H9 (cell line): ENCODE data around the gene NCAM1. TPM values are rescaled to one million over a fixed set of nuclear protein-coding genes. Genes with fewer than 3 reads are reported as not detected.

Experiments used
- DNase-seq: peaks from one replicate; pipeline ENCODE4 v3.0.0-alpha.2; 2017
- H2AFZ ChIP-seq: one replicate; pipeline ENCODE4 v1.6.1; 2013; ENCODE audit warnings: mild to moderate bottlenecking, low read length, control low read depth, moderate library complexity
- H2AK5ac ChIP-seq: 2 replicates; pipeline ENCODE4 v1.6.1; 2013; ENCODE audit warnings: low read length, control low read depth, mixed read lengths; ENCODE audit not compliant: insufficient read length
- H2BK120ac ChIP-seq: one replicate; pipeline ENCODE4 v1.6.1; 2013; ENCODE audit warnings: low read depth, mild to moderate bottlenecking, low read length, control low read depth, inconsistent platforms; ENCODE audit not compliant: poor library complexity, severe bottlenecking
- H2BK12ac ChIP-seq: 2 replicates; pipeline ENCODE4 v1.6.1; 2013; ENCODE audit warnings: low read length, control low read depth, mixed read lengths, low read depth; ENCODE audit not compliant: insufficient read length
- H2BK15ac ChIP-seq: 2 replicates; pipeline ENCODE4 v1.6.1; 2013; ENCODE audit warnings: low read depth, low read length, control low read depth
- H2BK20ac ChIP-seq: one replicate; pipeline ENCODE4 v1.6.1; 2013; ENCODE audit warnings: low read depth, mild to moderate bottlenecking, low read length, control low read depth, inconsistent platforms; ENCODE audit not compliant: poor library complexity, severe bottlenecking
- H2BK5ac ChIP-seq: 2 replicates; pipeline ENCODE4 v1.6.1; 2013; ENCODE audit warnings: low read length, control low read depth, mixed read lengths; ENCODE audit not compliant: insufficient read length
- H3K14ac ChIP-seq: 2 replicates; pipeline ENCODE4 v1.6.1; 2013; ENCODE audit warnings: low read length, control low read depth; ENCODE audit not compliant: insufficient read depth
- H3K18ac ChIP-seq: 2 replicates; pipeline ENCODE4 v1.6.1; 2013; ENCODE audit warnings: low read depth, mild to moderate bottlenecking, mixed read lengths, low read length, control low read depth; ENCODE audit not compliant: insufficient read length
- H3K23ac ChIP-seq: 2 replicates; pipeline ENCODE4 v1.6.1; 2013; ENCODE audit warnings: low read length, control low read depth, mixed read lengths, low read depth; ENCODE audit not compliant: insufficient read length
- H3K23me2 ChIP-seq: 2 replicates; pipeline ENCODE4 v1.6.1; 2013; ENCODE audit warnings: low read depth, mild to moderate bottlenecking, mixed read lengths, low read length, control low read depth; ENCODE audit not compliant: insufficient read length, poor library complexity, severe bottlenecking
- H3K27ac ChIP-seq: 2 replicates; pipeline ENCODE4 v1.5.1; 2013; ENCODE audit warnings: low read length, control low read depth, mixed read lengths, low read depth; ENCODE audit not compliant: insufficient read length
- H3K27me3 ChIP-seq: 2 replicates; pipeline ENCODE4 v1.6.1; 2013; ENCODE audit warnings: low read length, control low read depth, inconsistent platforms; ENCODE audit not compliant: insufficient read depth
- H3K4ac ChIP-seq: 2 replicates; pipeline ENCODE4 v1.6.1; 2013; ENCODE audit warnings: low read depth, mild to moderate bottlenecking, control low read depth, inconsistent platforms, low read length, moderate library complexity
- H3K4me1 ChIP-seq: 2 replicates; pipeline ENCODE4 v1.6.1; 2013; ENCODE audit warnings: low read length, control low read depth, inconsistent platforms; ENCODE audit not compliant: insufficient read depth
- H3K4me2 ChIP-seq: 2 replicates; pipeline ENCODE4 v1.6.1; 2013; ENCODE audit warnings: low read length, control low read depth, mixed read lengths; ENCODE audit not compliant: insufficient read length, insufficient read depth
- H3K56ac ChIP-seq: 2 replicates; pipeline ENCODE4 v1.6.1; 2013; ENCODE audit warnings: low read depth, mild to moderate bottlenecking, mixed read lengths, low read length, control low read depth; ENCODE audit not compliant: insufficient read length
- H3K79me1 ChIP-seq: 2 replicates; pipeline ENCODE4 v1.6.1; 2013; ENCODE audit warnings: low read depth, mild to moderate bottlenecking, moderate library complexity, low read length, control low read depth, inconsistent platforms; ENCODE audit not compliant: insufficient read depth, poor library complexity, severe bottlenecking
- H3K79me2 ChIP-seq: 2 replicates; pipeline ENCODE4 v1.6.1; 2013; ENCODE audit warnings: low read length, control low read depth, inconsistent platforms; ENCODE audit not compliant: insufficient read depth
- H3K9ac ChIP-seq: 2 replicates; pipeline ENCODE4 v1.6.1; 2013; ENCODE audit warnings: low read length, control low read depth, mixed read lengths; ENCODE audit not compliant: insufficient read length; ENCODE audit errors: extremely low read depth
- H3K9me3 ChIP-seq: one replicate; pipeline ENCODE4 v1.6.1; 2013; ENCODE audit warnings: low read depth, low read length, inconsistent platforms; ENCODE audit not compliant: control insufficient read depth
- H3T11ph ChIP-seq: one replicate; pipeline ENCODE4 v1.6.1; 2013; ENCODE audit warnings: mild to moderate bottlenecking, low read length, control low read depth, inconsistent platforms
- H4K20me1 ChIP-seq: one replicate; pipeline ENCODE4 v1.6.1; 2013; ENCODE audit not compliant: control insufficient read depth, insufficient read length, insufficient read depth
- H4K5ac ChIP-seq: 2 replicates; pipeline ENCODE4 v1.6.1; 2013; ENCODE audit warnings: low read depth, mild to moderate bottlenecking, mixed read lengths, low read length, control low read depth; ENCODE audit not compliant: insufficient read length
- H4K8ac ChIP-seq: replicated peaks from 2 replicates; pipeline ENCODE4 v1.6.1; 2013; ENCODE audit warnings: low read length, control low read depth, mixed read lengths, low read depth; ENCODE audit not compliant: insufficient read length
- H4K91ac ChIP-seq: 2 replicates; pipeline ENCODE4 v1.6.1; 2013; ENCODE audit warnings: low read depth, mild to moderate bottlenecking, moderate library complexity, mixed read lengths, low read length, control low read depth; ENCODE audit not compliant: insufficient read length
- H3K27ac Mint-ChIP-seq, 3 experiments: 2 replicates in 2 of 3; 3 replicates in 1 of 3; pipeline ENCODE4 v1.8.0; 2020 to 2021; ENCODE audit warnings: mixed read lengths in 3 of 3, mild to moderate bottlenecking in 1 of 3, moderate library complexity in 1 of 3
- H3K27me3 Mint-ChIP-seq: 2 replicates; pipeline ENCODE4 v1.8.0; 2021; ENCODE audit warnings: low read depth, mild to moderate bottlenecking, moderate library complexity, mixed read lengths
- H3K36me3 Mint-ChIP-seq, 3 experiments: 2 replicates in 2 of 3; 3 replicates in 1 of 3; pipeline ENCODE4 v1.8.0; 2020 to 2021; ENCODE audit warnings: low read depth in 3 of 3, mixed read lengths in 3 of 3; ENCODE audit not compliant: insufficient read depth in 1 of 3
- H3K4me1 Mint-ChIP-seq, 2 experiments: 2 replicates each; pipeline ENCODE4 v1.8.0; 2020; ENCODE audit warnings: mixed read lengths in 2 of 2
- H3K4me3 Mint-ChIP-seq, 2 experiments: 2 replicates in 1 of 2; 3 replicates in 1 of 2; pipeline ENCODE4 v1.8.0; 2020 to 2021; ENCODE audit warnings: mild to moderate bottlenecking in 2 of 2, mixed read lengths in 2 of 2, moderate library complexity in 1 of 2
- H3K9me3 Mint-ChIP-seq, 2 experiments: 2 replicates in 1 of 2; 3 replicates in 1 of 2; pipeline ENCODE4 v1.8.0; 2020; ENCODE audit warnings: mild to moderate bottlenecking in 2 of 2, mixed read lengths in 2 of 2, moderate library complexity in 1 of 2
- CTCF ChIP-seq: fragments of 200-600 bp; sonication (generic); conservative IDR thresholded peaks from 3 replicates; pipeline ENCODE4 v1.8.0; 2021; ENCODE audit warnings: antibody characterized with exemption, mild to moderate bottlenecking
- WGBS: extraction: QIAGEN DNeasy Blood & Tissue Kit; methylation state at CpG from one replicate; pipeline ENCODE4 v1.1.7; 2013; ENCODE audit warnings: missing lambda C conversion rate, low lambda C conversion rate, mixed read lengths; ENCODE audit not compliant: insufficient read length; ENCODE audit errors: extremely low coverage; 5-methylcytosine and 5-hydroxymethylcytosine counted together
- total RNA-seq: library from RNA; stranded (reverse); gene quantifications from 2 replicates; pipeline ENCODE4 v1.2.1, GENCODE V29; 2021

The NCAM1 gene
- total RNA-seq, 1 experiment from 2014 or later: 2.5 TPM

DNA sequence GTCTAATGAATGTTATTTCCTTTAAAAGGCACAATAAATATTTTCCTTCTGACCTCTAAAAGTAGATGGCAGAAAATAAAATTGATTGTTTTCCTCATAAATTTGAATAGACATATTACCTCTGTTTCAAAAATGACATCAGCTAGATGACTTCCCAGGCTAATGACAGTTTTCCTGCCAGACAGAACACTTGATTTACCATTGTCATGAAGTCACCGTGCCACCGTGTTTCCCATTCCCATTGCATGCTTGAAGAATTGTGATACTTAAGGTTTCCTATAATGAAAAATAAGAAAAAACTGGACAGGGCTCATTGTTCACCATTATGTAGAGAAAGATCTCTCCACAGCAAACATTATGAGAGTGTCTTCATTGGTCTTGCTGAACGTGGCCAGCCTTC lies 151.1 kb downstream of the NCAM1 start:
- Histone ChIP-seq H3K18ac (no peak overlapping the region), H4K20me1 (no peaks in the 10 kb centered on the region), H2BK12ac (no peak overlapping the region), H2BK15ac (no peak overlapping the region), H3K23me2 (no peaks in the 10 kb centered on the region), H3K27ac (no peak overlapping the region), H3K4me2 (no peak overlapping the region), H4K8ac (no peak overlapping the region), H3K27me3 (no peaks in the 10 kb centered on the region), H3K14ac (no peak overlapping the region), H3K56ac (no peak overlapping the region), H3K9me3 (no peaks in the 10 kb centered on the region), H3K4me1 (no peaks in the 10 kb centered on the region), H3K23ac (no peak overlapping the region), H2BK5ac (no peak overlapping the region), H4K91ac (no peak overlapping the region), H3K79me1 (no peaks in the 10 kb centered on the region), H2BK20ac (no peak overlapping the region), H3T11ph (no peak overlapping the region), H2BK120ac (no peak overlapping the region), H4K5ac (no peak overlapping the region), H2AFZ (no peak overlapping the region), H3K9ac (no peak overlapping the region), H3K4ac (no peak overlapping the region), H2AK5ac (no peak overlapping the region), H3K79me2 (no peaks in the 10 kb centered on the region)
- no peak for TF ChIP-seq CTCF
- H3K27ac Mint-ChIP-seq: no peak overlapping the region; a peak in 1 of 7 replicates
- no peaks in the 10 kb centered on the region for H3K36me3 Mint-ChIP-seq
- H3K9me3 Mint-ChIP-seq: no peaks in the 10 kb centered on the region
- H3K27me3 Mint-ChIP-seq: peaks cover 2% of the 10 kb centered on the region
- no CpG with 5 or more reads among the region's 3 CpGs for WGBS
- H3K4me3 Mint-ChIP-seq: no peak overlapping the region
- no peak for DNase-seq
- H3K4me1 Mint-ChIP-seq: peaks cover 2% of the 10 kb centered on the region in 2 experiments; a peak in 2 of 4 replicates
